GM12878 (cell line): Measurements from ENCODE around the gene ARHGAP26. TPM values are rescaled to one million over a fixed set of nuclear protein-coding genes. Genes with fewer than 3 reads are reported as not detected.

Source experiments
- CREM ChIP-seq: IDR thresholded peaks from 2 replicates; pipeline ENCODE4 v1.6.1; 2014; ENCODE audit warnings: antibody characterized with exemption, low read depth
- E2F4 ChIP-seq: IDR thresholded peaks from 2 replicates; pipeline ENCODE4 v1.6.1; 2012; ENCODE audit warnings: low read depth, low read length, improper control_type of control experiment
- IKZF1 ChIP-seq: fragments of 450-650 bp; conservative IDR thresholded peaks from 2 replicates; pipeline ENCODE4 v1.6.1; 2017; ENCODE audit warnings: antibody characterized with exemption, mild to moderate bottlenecking
- IKZF2 ChIP-seq, 2 experiments: fragments of 450-650 bp; IDR thresholded peaks; 2 replicates each; pipeline ENCODE4 v1.6.1; 2017; ENCODE audit warnings: mild to moderate bottlenecking in 2 of 2, moderate library complexity in 2 of 2
- MXI1 ChIP-seq: fragments of 150-350 bp; IDR thresholded peaks from 2 replicates; pipeline ENCODE4 v1.6.1; 2011; ENCODE audit warnings: low read depth, mild to moderate bottlenecking, inconsistent platforms, low read length, improper control_type of control experiment
- RUNX3 ChIP-seq: IDR thresholded peaks from 2 replicates; pipeline ENCODE4 v1.6.1; 2012; ENCODE audit warnings: low read length, inconsistent platforms
- SPI1 ChIP-seq: IDR thresholded peaks from 2 replicates; pipeline ENCODE4 v1.6.1; 2011; ENCODE audit warnings: low read depth, mild to moderate bottlenecking, low read length, moderate library complexity, borderline replicate concordance; ENCODE audit not compliant: insufficient read depth
- ZNF217 ChIP-seq: fragments of 450-650 bp; IDR thresholded peaks from 2 replicates; pipeline ENCODE4 v1.6.1; 2017; ENCODE audit warnings: antibody characterized with exemption, mild to moderate bottlenecking
- ZNF24 ChIP-seq: fragments of 450-650 bp; IDR thresholded peaks from 2 replicates; pipeline ENCODE4 v1.6.1; 2017; ENCODE audit warnings: antibody characterized with exemption, mild to moderate bottlenecking
- polyA plus RNA-seq, 11 experiments: library from polyadenylated mRNA; depleted of rRNA in 4 of 11; unstranded in 6 of 11; stranded (reverse) in 5 of 11; fragments of >200 nt; fragmentation: Nextera tagmentation in 4 of 11; fragmentation: Illumina TruSeq in 1 of 11; extraction: Ambion mirVana in 4 of 11; extraction: Trizol in 1 of 11; gene quantifications; 1 replicate in 1 of 11; 2 replicates in 10 of 11; pipeline versions ENCODE4 v1.2.1 to v1.2.3, GENCODE V29; 2011 to 2016; ENCODE audit warnings: inconsistent platforms in 2 of 11, missing spikeins in 2 of 11, low read depth in 1 of 11
- total RNA-seq, 4 experiments: library from RNA; depleted of rRNA in 3 of 4; stranded (reverse); fragments of >200 nt in 3 of 4; fragmentation: Illumina TruSeq in 1 of 4; extraction: Trizol in 1 of 4; gene quantifications; 2 replicates each; pipeline versions ENCODE4 v1.2.1 to v1.2.3, GENCODE V29; 2013 to 2021
- TF ChIP-seq, protein P1 (sequence below), 3 experiments: IDR thresholded peaks in 2 of 3; conservative IDR thresholded peaks in 1 of 3; 2 replicates each; pipeline ENCODE4 v1.5.1; 2011; ENCODE audit warnings: low read depth in 3 of 3, low read length in 3 of 3, mild to moderate bottlenecking in 3 of 3, control low read depth in 2 of 3, moderate library complexity in 2 of 3, inconsistent platforms in 1 of 3, mixed read lengths in 1 of 3; ENCODE audit not compliant: control insufficient read depth in 2 of 3, insufficient read depth in 1 of 3; ENCODE audit errors: extremely low read depth in 1 of 3

The ARHGAP26 gene
- total and polyA plus RNA-seq, 10 of the 15 experiments (the other 5 are each of a cell fraction or from before 2014, with no cell fraction given): 9.4 to 41.5 (median 19.3) TPM

- peak; percentile 44; the same call in 1 of the 2 replicates for TF ChIP-seq IKZF1
- no peak for TF ChIP-seq CREM
- no peak for TF ChIP-seq ZNF24
- TF ChIP-seq RUNX3: 0 out of 2 replicates have a peak, but pooled peaks have one; percentile 9
- peak; percentile 58 to 67; a peak in 3 of 4 replicates for TF ChIP-seq IKZF2 (IDR thresholded peaks at IDR 0.05)
- no peak for TF ChIP-seq MXI1
- TF ChIP-seq E2F4: no peak
- TF ChIP-seq SPI1: peak; percentile 93
- TF ChIP-seq, protein P1, sequence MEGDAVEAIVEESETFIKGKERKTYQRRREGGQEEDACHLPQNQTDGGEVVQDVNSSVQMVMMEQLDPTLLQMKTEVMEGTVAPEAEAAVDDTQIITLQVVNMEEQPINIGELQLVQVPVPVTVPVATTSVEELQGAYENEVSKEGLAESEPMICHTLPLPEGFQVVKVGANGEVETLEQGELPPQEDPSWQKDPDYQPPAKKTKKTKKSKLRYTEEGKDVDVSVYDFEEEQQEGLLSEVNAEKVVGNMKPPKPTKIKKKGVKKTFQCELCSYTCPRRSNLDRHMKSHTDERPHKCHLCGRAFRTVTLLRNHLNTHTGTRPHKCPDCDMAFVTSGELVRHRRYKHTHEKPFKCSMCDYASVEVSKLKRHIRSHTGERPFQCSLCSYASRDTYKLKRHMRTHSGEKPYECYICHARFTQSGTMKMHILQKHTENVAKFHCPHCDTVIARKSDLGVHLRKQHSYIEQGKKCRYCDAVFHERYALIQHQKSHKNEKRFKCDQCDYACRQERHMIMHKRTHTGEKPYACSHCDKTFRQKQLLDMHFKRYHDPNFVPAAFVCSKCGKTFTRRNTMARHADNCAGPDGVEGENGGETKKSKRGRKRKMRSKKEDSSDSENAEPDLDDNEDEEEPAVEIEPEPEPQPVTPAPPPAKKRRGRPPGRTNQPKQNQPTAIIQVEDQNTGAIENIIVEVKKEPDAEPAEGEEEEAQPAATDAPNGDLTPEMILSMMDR (IDR thresholded peaks at IDR 0.05 in 2 of 3, conservative IDR thresholded peaks at IDR 0.05 in 1 of 3; ENCODE audit: control insufficient read depth in 2 of 3, extremely low read depth in 1 of 3, insufficient read depth in 1 of 3, low read depth in 3 of 3, low read length in 3 of 3): peak; percentile 66 to 75 (median 70)
- TF ChIP-seq ZNF217: no peak
These were observed 145.7 kb downstream of the ARHGAP26 start (continued) for GRCh38 chr5:142915813-142916424.
